Measurements from ENCODE around the gene LRRC59. TPM values are rescaled to one million over a fixed set of nuclear protein-coding genes. Genes with fewer than 3 reads are reported as not detected.

LRRC59 gene
- total RNA-seq = 10 to 100 TPM; 11.6 to 29.3 (median 24.2) TPM

- TF ChIP-seq POLR2A (IDR thresholded peaks at IDR 0.05) = no peak
- peak in 1 of 3 donors; percentile 79 for TF ChIP-seq CTCF (IDR thresholded peaks at IDR 0.05)
- 0 to 1% methylated on average over 28 to 61 of the region's 70 CpGs for WGBS, 2 donors
- DNase-seq (ENCODE audit: low spot score in 2 of 2) = peak; percentile 84 to 97
- intact Hi-C loops (cut with DNase I; ENCODE audit: low total_unique reads) = no loop called here
- peak within 1 kb of the TSS; percentile 77 for H3K4me3 ChIP-seq (ENCODE audit: low read depth, poor library complexity, severe bottlenecking)
Measured at GRCh38 chr17:50397111-50397918, at the start of gene LRRC59. Gene LRRC59, minus strand, starts transcription at chr17:50397523. Its CDS starts 206 bp downstream, at chr17:50397317.

- H3K4me3 ChIP-seq (ENCODE audit: low read depth, poor library complexity, severe bottlenecking) = no peak overlapping the region
- intact Hi-C loops (cut with DNase I; ENCODE audit: low total_unique reads) = no loop called here
- no peak for DNase-seq (ENCODE audit: low spot score in 2 of 2)
- TF ChIP-seq CTCF (IDR thresholded peaks at IDR 0.05) = no peak
- TF ChIP-seq POLR2A (IDR thresholded peaks at IDR 0.05) = no peak
- WGBS, 2 donors = 20 to 32% methylated on average over 1 of the region's 1 CpG
Measured at GRCh38 chr17:50445730-50446325, 48.5 kb upstream of the LRRC59 start.

- intact Hi-C loops (cut with DNase I; ENCODE audit: low total_unique reads) = no loop called here
- TF ChIP-seq CTCF (IDR thresholded peaks at IDR 0.05) = no peak
- no peak for TF ChIP-seq POLR2A (IDR thresholded peaks at IDR 0.05)
- no peak for DNase-seq (ENCODE audit: low spot score in 2 of 2)
- WGBS, 2 donors = 72 to 73% methylated on average over 6 of the region's 6 CpGs
- no peak overlapping the region for H3K4me3 ChIP-seq (ENCODE audit: low read depth, poor library complexity, severe bottlenecking)
Measured at GRCh38 chr17:50444841-50445715, 47.8 kb upstream of the LRRC59 start.

GRCh38 chr17:50443505-50443974, 46.2 kb upstream of the LRRC59 start:
- intact Hi-C loops (cut with DNase I; ENCODE audit: low total_unique reads) = no loop called here
- no peak for TF ChIP-seq POLR2A (IDR thresholded peaks at IDR 0.05)
- no peak for TF ChIP-seq CTCF (IDR thresholded peaks at IDR 0.05)
- DNase-seq (ENCODE audit: low spot score in 2 of 2) = no peak
- H3K4me3 ChIP-seq (ENCODE audit: low read depth, poor library complexity, severe bottlenecking) = no peak overlapping the region
- WGBS, 2 donors = 17 to 25% methylated on average over 3 of the region's 3 CpGs

- TF ChIP-seq POLR2A (IDR thresholded peaks at IDR 0.05) = no peak
- no peak for TF ChIP-seq CTCF (IDR thresholded peaks at IDR 0.05)
- intact Hi-C loops (cut with DNase I; ENCODE audit: low total_unique reads) = no loop called here
- no peak for DNase-seq (ENCODE audit: low spot score in 2 of 2)
- H3K4me3 ChIP-seq (ENCODE audit: low read depth, poor library complexity, severe bottlenecking) = no peak overlapping the region
- WGBS, 2 donors = 74 to 76% methylated on average over 10 of the region's 10 CpGs
Measured at GRCh38 chr17:50440838-50441829, 43.8 kb upstream of the LRRC59 start.

All from lower leg skin (tissue), 4 donors.